ENCODE data around the gene FAM187B.

FAM187B gene

GRCh38 chr19:35249848-35250711 is 21.5 kb upstream of the FAM187B start:
- H3K27ac ChIP-seq (ENCODE audit: low read depth, low read length) = no peak overlapping the region
- H3K4me2 ChIP-seq (ENCODE audit: low read length) = peak overlapping the region; percentile 87
- peaks cover 34% of the 10 kb centered on the region for H3K36me3 ChIP-seq (ENCODE audit: control insufficient read depth, low read length)
- peaks cover 4% of the 10 kb centered on the region; the same call in 1 of the 2 replicates for H4K20me1 ChIP-seq (ENCODE audit: control insufficient read depth, insufficient read depth, low read depth, low read length)
- H3K9me2 ChIP-seq (replicated peaks; ENCODE audit: control insufficient read depth, low read length) = no peaks in the 10 kb centered on the region
- peaks cover 19% of the 10 kb centered on the region for H3F3A ChIP-seq (ENCODE audit: control insufficient read depth, insufficient read depth)
- peaks cover 12% of the 10 kb centered on the region for H3K27me3 ChIP-seq (ENCODE audit: control insufficient read depth, low read length)
- no peaks in the 10 kb centered on the region for H3K9me3 ChIP-seq (ENCODE audit: control insufficient read depth, insufficient read depth, low read length)
- peaks cover 24% of the 10 kb centered on the region for H3K79me2 ChIP-seq (ENCODE audit: control insufficient read depth, low read length)
- H3K4me3 ChIP-seq (ENCODE audit: low read length) = peak overlapping the region; percentile 92
- TF ChIP-seq CTCF (IDR thresholded peaks at IDR 0.05; ENCODE audit: low read depth, low read length, poor library complexity, severe bottlenecking) (no peak), EZH2phosphoT487 (IDR thresholded peaks at IDR 0.05; ENCODE audit: borderline replicate concordance, low read length) (no peak)
- peaks cover 18% of the 10 kb centered on the region for H3K4me1 ChIP-seq (ENCODE audit: control insufficient read depth, low read length)

GRCh38 chr19:35249146-35249847 is 20.8 kb upstream of the FAM187B start:
- peak overlapping the region; percentile 92 for H3K4me3 ChIP-seq (ENCODE audit: low read length)
- no peak for TF ChIP-seq CTCF (IDR thresholded peaks at IDR 0.05; ENCODE audit: low read depth, low read length, poor library complexity, severe bottlenecking)
- no peak for TF ChIP-seq EZH2phosphoT487 (IDR thresholded peaks at IDR 0.05; ENCODE audit: borderline replicate concordance, low read length)
- H3K9me2 ChIP-seq (replicated peaks; ENCODE audit: control insufficient read depth, low read length) = no peaks in the 10 kb centered on the region
- H3F3A ChIP-seq (ENCODE audit: control insufficient read depth, insufficient read depth) = peaks cover 19% of the 10 kb centered on the region
- H3K36me3 ChIP-seq (ENCODE audit: control insufficient read depth, low read length) = peaks cover 26% of the 10 kb centered on the region
- H3K27ac ChIP-seq (ENCODE audit: low read depth, low read length) = peak overlapping the region; percentile 75
- H3K4me2 ChIP-seq (ENCODE audit: low read length) = peak overlapping the region; percentile 87
- peaks cover 4% of the 10 kb centered on the region; the same call in 1 of the 2 replicates for H4K20me1 ChIP-seq (ENCODE audit: control insufficient read depth, insufficient read depth, low read depth, low read length)
- peaks cover 15% of the 10 kb centered on the region for H3K27me3 ChIP-seq (ENCODE audit: control insufficient read depth, low read length)
- H3K9me3 ChIP-seq (ENCODE audit: control insufficient read depth, insufficient read depth, low read length) = peaks cover 5% of the 10 kb centered on the region
- peaks cover 18% of the 10 kb centered on the region for H3K4me1 ChIP-seq (ENCODE audit: control insufficient read depth, low read length)
- H3K79me2 ChIP-seq (ENCODE audit: control insufficient read depth, low read length) = peaks cover 24% of the 10 kb centered on the region

- no peaks in the 10 kb centered on the region for H3K9me2 ChIP-seq (replicated peaks; ENCODE audit: control insufficient read depth, low read length)
- H4K20me1 ChIP-seq (ENCODE audit: control insufficient read depth, insufficient read depth, low read depth, low read length) = peaks cover 4% of the 10 kb centered on the region; the same call in 1 of the 2 replicates
- peak within 1 kb of the TSS; percentile 87 for H3K4me2 ChIP-seq (ENCODE audit: low read length)
- peaks cover 10% of the 10 kb centered on the region for H3K9me3 ChIP-seq (ENCODE audit: control insufficient read depth, insufficient read depth, low read length)
- H3K4me3 ChIP-seq (ENCODE audit: low read length) = peak within 1 kb of the TSS; percentile 92
- peaks cover 24% of the 10 kb centered on the region for H3K79me2 ChIP-seq (ENCODE audit: control insufficient read depth, low read length)
- H3K36me3 ChIP-seq (ENCODE audit: control insufficient read depth, low read length) = peaks cover 22% of the 10 kb centered on the region
- H3F3A ChIP-seq (ENCODE audit: control insufficient read depth, insufficient read depth) = peaks cover 19% of the 10 kb centered on the region
- H3K27me3 ChIP-seq (ENCODE audit: control insufficient read depth, low read length) = peaks cover 22% of the 10 kb centered on the region
- H3K4me1 ChIP-seq (ENCODE audit: control insufficient read depth, low read length) = peaks cover 18% of the 10 kb centered on the region
- H3K27ac ChIP-seq (ENCODE audit: low read depth, low read length) = peak within 1 kb of the TSS; percentile 75
- TF ChIP-seq EZH2phosphoT487 (IDR thresholded peaks at IDR 0.05; ENCODE audit: borderline replicate concordance, low read length) = no peak
- peak; percentile 23 for TF ChIP-seq CTCF (IDR thresholded peaks at IDR 0.05; ENCODE audit: low read depth, low read length, poor library complexity, severe bottlenecking)
These were observed 20.0 kb upstream of the FAM187B start, which contains the start of gene LSR for GRCh38 chr19:35248310-35249145. Gene LSR, plus strand, starts transcription at chr19:35249002. Its CDS starts 21 bp downstream, at chr19:35249023.
